Activated CD8-positive, alpha-beta T cell treated with anti-CD3 and anti-CD28 coated beads for 36 hours (primary cell): ENCODE results near the gene PCCA. TPM values are rescaled to one million over a fixed set of nuclear protein-coding genes. Genes with fewer than 3 reads are reported as not detected.
"Not testable (repeated sequence)": the region's sequence is repeated elsewhere in the genome, so short reads cannot be mapped to it uniquely, and the experiment has no call there.

Experiments used
- ATAC-seq: fragments of 200-7000 bp; cut with Tn5 transposase; one replicate; pipeline ENCODE4 v1.10.0; 2021; ENCODE audit warnings: mild to moderate bottlenecking, moderate library complexity
- CTCF ChIA-PET: fragments of 350-600 bp; sonication (Branson Sonifier 250); formaldehyde crosslinking; loops from one replicate; lab custom pipeline; 2021; ENCODE audit warnings: antibody characterized with exemption; lab: Charles Lee
- POLR2A ChIA-PET: fragments of 350-600 bp; sonication (Branson Sonifier 250); formaldehyde crosslinking; loops from one replicate; lab custom pipeline; 2021; ENCODE audit warnings: antibody characterized with exemption; lab: Charles Lee
- DNase-seq: peaks from one replicate; pipeline ENCODE4 v3.0.0-alpha.2; 2020
- H3K27ac Mint-ChIP-seq: one replicate; pipeline ENCODE4 v1.8.0; 2021; ENCODE audit warnings: mild to moderate bottlenecking, mixed read lengths
- H3K27me3 Mint-ChIP-seq: one replicate; pipeline ENCODE4 v1.8.0; 2021; ENCODE audit warnings: mixed read lengths
- H3K36me3 Mint-ChIP-seq: one replicate; pipeline ENCODE4 v1.8.0; 2021; ENCODE audit warnings: low read depth, mixed read lengths
- H3K4me1 Mint-ChIP-seq: one replicate; pipeline ENCODE4 v1.8.0; 2021; ENCODE audit warnings: low read depth, mixed read lengths
- H3K4me3 Mint-ChIP-seq: one replicate; pipeline ENCODE4 v1.8.0; 2021; ENCODE audit warnings: mild to moderate bottlenecking, moderate library complexity, mixed read lengths
- H3K9me3 Mint-ChIP-seq: one replicate; pipeline ENCODE4 v1.8.0; 2021; ENCODE audit warnings: mixed read lengths
- intact Hi-C: fragments of 100-400 bp; cut with micrococcal nuclease; formaldehyde crosslinking; loops from one replicate; pipeline ENCODE4 v1.10.0; 2022
- total RNA-seq, 2 experiments: library from RNA; stranded (reverse); gene quantifications; one replicate each; pipeline ENCODE4 v1.2.3, GENCODE V29; 2021
- TF ChIP-seq, protein P1 (sequence below): fragments of 200-600 bp; IDR thresholded peaks from one replicate; pipeline ENCODE4 v1.8.0; 2022; ENCODE audit warnings: antibody characterized with exemption, mild to moderate bottlenecking

PCCA gene
- total RNA-seq, 2 experiments from 2014 or later = 8.4 to 9.2 TPM

- intact Hi-C loops = no loop called here
- CTCF ChIA-PET = interaction anchor here (1.2 to 1.5 kb wide), 3 partner anchors 9 to 622 kb away, joined by 3 to 6 read pairs (median 3); no protein-coding TSS in a partner anchor
- Mint-ChIP-seq H3K36me3 (no peaks in the 10 kb centered on the region), H3K9me3 (no peaks in the 10 kb centered on the region), H3K27ac (no peak overlapping the region), H3K4me1 (peaks cover 14% of the 10 kb centered on the region), H3K4me3 (peak overlapping the region; percentile 20), H3K27me3 (no peaks in the 10 kb centered on the region)
- TF ChIP-seq, protein P1, sequence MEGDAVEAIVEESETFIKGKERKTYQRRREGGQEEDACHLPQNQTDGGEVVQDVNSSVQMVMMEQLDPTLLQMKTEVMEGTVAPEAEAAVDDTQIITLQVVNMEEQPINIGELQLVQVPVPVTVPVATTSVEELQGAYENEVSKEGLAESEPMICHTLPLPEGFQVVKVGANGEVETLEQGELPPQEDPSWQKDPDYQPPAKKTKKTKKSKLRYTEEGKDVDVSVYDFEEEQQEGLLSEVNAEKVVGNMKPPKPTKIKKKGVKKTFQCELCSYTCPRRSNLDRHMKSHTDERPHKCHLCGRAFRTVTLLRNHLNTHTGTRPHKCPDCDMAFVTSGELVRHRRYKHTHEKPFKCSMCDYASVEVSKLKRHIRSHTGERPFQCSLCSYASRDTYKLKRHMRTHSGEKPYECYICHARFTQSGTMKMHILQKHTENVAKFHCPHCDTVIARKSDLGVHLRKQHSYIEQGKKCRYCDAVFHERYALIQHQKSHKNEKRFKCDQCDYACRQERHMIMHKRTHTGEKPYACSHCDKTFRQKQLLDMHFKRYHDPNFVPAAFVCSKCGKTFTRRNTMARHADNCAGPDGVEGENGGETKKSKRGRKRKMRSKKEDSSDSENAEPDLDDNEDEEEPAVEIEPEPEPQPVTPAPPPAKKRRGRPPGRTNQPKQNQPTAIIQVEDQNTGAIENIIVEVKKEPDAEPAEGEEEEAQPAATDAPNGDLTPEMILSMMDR = no peak
- ATAC-seq (peak; percentile 64), DNase-seq (no peak)
- POLR2A ChIA-PET = no interaction called here
Observed at GRCh38 chr13:100521851-100522617, 433.1 kb downstream of the PCCA start.

DNA sequence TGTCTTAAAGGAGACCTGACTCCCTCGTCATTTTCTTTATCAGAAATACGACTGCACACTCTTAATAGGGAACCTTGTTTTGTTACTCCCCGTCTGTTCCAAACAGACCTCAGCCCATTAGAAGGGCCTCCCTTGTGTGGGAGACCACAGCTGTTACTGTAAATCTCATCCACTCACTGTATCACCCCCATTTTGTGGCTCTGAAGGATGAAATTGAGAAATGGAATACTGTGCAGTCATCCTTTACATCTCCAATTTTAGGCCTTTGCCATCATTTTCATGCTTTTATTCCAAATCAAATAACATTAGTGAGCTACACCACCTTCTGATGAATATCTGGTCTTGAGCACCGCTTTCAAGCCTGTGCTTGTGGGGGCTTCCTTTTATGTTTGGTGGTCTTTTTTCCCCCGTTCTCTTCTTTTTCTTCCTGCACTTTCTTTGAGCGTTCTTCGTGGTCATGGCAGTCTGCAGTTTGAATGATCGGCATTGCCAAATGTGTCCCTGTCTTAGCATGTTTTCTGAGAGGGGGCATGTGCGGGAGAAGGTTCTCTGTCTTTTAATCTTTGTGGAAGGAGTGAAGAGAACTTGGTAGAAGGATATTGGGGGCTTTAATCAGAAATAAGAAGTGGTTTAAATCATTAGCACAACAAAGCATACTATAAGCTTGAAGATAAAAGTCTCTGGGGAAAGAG, 433.9 kb downstream of the PCCA start:
- no peak overlapping the region for H3K27ac Mint-ChIP-seq
- DNase-seq = no peak
- ChIA-PET CTCF (interaction anchor here (1.2 to 2.0 kb wide), 4 partner anchors 8 to 622 kb away, joined by 3 to 7 read pairs (median 4); no protein-coding TSS in a partner anchor), POLR2A (no interaction called here)
- no peaks in the 10 kb centered on the region for H3K36me3 Mint-ChIP-seq
- H3K4me3 Mint-ChIP-seq = no peak overlapping the region
- H3K27me3 Mint-ChIP-seq = no peaks in the 10 kb centered on the region
- no peaks in the 10 kb centered on the region for H3K9me3 Mint-ChIP-seq
- peaks cover 9% of the 10 kb centered on the region for H3K4me1 Mint-ChIP-seq
- TF ChIP-seq, protein P1 = no peak
- ATAC-seq = no peak
- intact Hi-C loops = no loop called here

DNA sequence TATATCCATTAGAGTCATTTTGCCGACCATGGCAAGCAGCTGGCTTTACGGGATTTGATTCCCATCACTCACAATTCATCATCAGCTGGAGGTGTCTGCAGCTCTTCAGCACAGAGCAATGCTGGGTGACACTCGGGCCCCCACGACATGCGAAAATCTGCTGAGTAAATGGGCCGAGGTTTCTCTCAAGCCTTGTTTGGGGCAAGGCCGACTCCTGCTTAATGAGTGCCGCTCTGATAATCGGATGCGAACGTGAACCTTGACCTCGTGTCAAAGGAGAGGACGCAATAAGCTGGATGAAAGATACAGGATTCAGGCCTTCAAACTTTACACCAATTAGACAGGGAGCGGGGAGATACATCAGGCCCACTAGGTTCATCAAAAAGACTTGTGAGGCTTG, 434.5 kb downstream of the PCCA start:
- ATAC-seq (no peak), DNase-seq (no peak)
- Mint-ChIP-seq H3K4me3 (no peak overlapping the region), H3K36me3 (no peaks in the 10 kb centered on the region), H3K4me1 (peaks cover 8% of the 10 kb centered on the region), H3K9me3 (no peaks in the 10 kb centered on the region), H3K27ac (no peak overlapping the region), H3K27me3 (no peaks in the 10 kb centered on the region)
- intact Hi-C loops = no loop called here
- POLR2A ChIA-PET = no interaction called here
- CTCF ChIA-PET = interaction anchor here (1.2 to 2.0 kb wide), 3 partner anchors 8 to 61 kb away, joined by 3 to 7 read pairs (median 6); no protein-coding TSS in a partner anchor
- TF ChIP-seq, protein P1 = no peak

- Mint-ChIP-seq H3K9me3 (no peaks in the 10 kb centered on the region), H3K36me3 (no peaks in the 10 kb centered on the region), H3K4me3 (no peak overlapping the region), H3K4me1 (peaks cover 8% of the 10 kb centered on the region), H3K27me3 (no peaks in the 10 kb centered on the region), H3K27ac (no peak overlapping the region)
- DNase-seq (no peak), ATAC-seq (no peak)
- ChIA-PET POLR2A (no interaction called here), CTCF (interaction anchor here (2.0 kb wide), 1 partner anchor 9 kb away, joined by 7 read pairs; no protein-coding TSS in a partner anchor)
- intact Hi-C loops = no loop called here
- TF ChIP-seq, protein P1 = no peak
Observed at GRCh38 chr13:100523981-100524386, 435.1 kb downstream of the PCCA start.

DNA sequence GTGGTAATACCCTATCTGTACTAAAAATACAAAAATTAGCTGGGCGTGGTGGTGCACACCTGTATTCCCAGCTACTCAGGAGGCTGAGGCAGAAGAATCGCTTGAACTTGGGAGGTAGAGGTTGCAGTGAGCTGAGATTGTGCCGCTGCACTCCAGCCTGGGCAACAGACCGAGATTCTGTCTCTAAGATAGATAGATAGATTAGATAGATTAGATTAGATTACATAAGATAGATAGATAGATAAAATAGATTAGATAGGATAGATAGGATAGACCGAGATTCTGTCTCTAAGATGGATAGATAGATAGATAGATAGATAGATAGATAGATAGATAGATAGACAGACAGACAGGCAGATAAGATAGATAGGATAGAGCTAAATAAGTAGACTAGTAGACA, 435.8 kb downstream of the PCCA start:
- H3K27ac Mint-ChIP-seq, DNase-seq, POLR2A ChIA-PET, H3K4me3 Mint-ChIP-seq, intact Hi-C loops, H3K9me3 Mint-ChIP-seq, H3K4me1 Mint-ChIP-seq, ATAC-seq, H3K36me3 Mint-ChIP-seq, H3K27me3 Mint-ChIP-seq: not testable (repeated sequence)
- CTCF ChIA-PET = interaction anchor here (2.0 kb wide), 1 partner anchor 10 kb away, joined by 7 read pairs; no protein-coding TSS in a partner anchor
